Inflammatory macrophage (primary cell): Measurements from ENCODE around the gene SLC35G4.
"Not testable (repeated sequence)": the region's sequence is repeated elsewhere in the genome, so short reads cannot be mapped to it uniquely, and the experiment has no call there.

Source experiments
- DNase-seq, 2 donors: peaks; one replicate each; pipeline ENCODE4 v3.0.0-alpha.2; 2020 to 2022
- total RNA-seq, 18 experiments: gene quantifications; one replicate each; lab custom pipeline; 2026; ENCODE audit warnings: mixed read lengths in 6 of 18, inconsistent platforms in 2 of 18; lab: John Stamatoyannopoulos, UW

Gene SLC35G4
- 0 reads per million in 18 experiments for total RNA-seq

GRCh38 chr18:11609488-11609887 lies at the start of gene SLC35G4:
TSS of gene SLC35G4 (plus strand) at chr18:11609596. CDS start at chr18:11609596, 0 bp downstream.
- not testable (repeated sequence) for DNase-seq

DNA sequence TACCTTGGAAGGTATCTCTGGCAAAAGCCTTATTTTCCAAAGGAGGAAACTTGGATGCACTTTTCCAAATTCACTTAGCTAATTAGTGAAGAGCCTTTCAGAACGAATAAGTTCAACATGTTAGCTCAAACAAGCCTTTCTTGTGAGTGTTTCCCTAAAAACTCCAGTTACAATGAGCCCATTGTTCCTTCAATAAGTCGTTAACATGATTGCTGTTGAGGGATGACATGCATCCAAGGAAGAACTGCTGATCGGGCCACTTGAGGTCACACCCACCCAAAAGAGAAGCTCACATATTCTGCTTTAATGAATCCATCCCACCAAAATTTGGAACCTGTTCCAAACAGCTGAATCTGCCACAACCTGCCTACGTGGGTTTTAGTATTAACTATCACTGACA lies 48.1 kb upstream of the SLC35G4 start:
- DNase-seq, result no peak

- no peak for DNase-seq
Observed at GRCh38 chr18:11565716-11566115, 43.7 kb upstream of the SLC35G4 start.

DNA sequence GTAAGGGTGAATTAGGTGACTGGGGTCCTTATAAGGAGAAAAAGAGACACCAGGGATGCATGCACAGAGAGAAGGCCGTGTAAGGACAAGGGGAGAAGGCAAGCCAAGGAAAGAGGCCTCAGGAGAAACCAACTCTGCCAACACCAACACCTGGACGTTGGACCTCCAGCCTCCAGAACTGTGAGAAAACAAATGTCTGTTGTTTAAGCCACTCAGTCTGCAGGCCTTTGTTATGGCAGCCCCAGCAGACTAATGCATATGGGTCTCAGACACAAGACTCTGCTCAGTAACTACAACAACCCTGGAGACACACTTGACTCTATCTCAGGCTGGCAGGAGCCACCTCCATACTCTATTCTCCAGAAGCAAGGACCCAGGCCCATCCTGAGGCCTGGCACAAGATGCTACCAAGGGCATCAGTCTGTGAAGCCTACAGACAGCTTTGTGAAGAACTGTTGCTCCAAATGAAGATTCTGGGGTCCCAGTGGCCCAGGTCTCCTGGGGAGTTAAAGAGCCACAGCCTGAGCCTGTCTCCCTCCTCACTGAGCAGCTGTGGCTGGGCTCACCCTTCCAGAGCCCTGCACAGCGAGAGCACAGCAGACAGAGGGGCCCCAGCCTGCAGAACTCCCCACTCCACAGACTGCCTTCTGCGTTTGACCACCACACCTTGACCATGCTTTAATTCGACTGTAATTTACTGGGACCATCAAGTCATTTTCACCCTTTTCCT lies 43.0 kb upstream of the SLC35G4 start:
- no peak for DNase-seq

DNA sequence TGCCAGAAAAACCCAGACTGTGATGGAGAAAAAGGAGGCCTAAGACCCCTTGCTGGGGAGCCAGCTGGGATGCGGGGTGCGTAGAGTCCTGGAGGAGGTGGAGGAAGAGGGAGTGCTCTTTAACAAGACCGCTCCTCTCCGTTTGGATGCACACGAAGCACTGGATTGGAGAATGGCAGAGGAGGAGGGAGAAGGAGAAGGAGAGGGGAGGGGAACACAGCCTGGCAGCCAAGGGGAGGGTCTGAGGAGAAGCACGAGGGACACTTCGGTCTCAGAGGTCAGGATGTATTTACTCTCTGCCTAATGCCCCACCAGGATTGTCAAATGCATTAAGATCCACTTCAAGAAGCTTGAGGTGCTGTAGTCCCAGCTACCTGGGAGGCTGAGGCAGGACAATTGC lies 42.0 kb upstream of the SLC35G4 start:
- no peak for DNase-seq

DNA sequence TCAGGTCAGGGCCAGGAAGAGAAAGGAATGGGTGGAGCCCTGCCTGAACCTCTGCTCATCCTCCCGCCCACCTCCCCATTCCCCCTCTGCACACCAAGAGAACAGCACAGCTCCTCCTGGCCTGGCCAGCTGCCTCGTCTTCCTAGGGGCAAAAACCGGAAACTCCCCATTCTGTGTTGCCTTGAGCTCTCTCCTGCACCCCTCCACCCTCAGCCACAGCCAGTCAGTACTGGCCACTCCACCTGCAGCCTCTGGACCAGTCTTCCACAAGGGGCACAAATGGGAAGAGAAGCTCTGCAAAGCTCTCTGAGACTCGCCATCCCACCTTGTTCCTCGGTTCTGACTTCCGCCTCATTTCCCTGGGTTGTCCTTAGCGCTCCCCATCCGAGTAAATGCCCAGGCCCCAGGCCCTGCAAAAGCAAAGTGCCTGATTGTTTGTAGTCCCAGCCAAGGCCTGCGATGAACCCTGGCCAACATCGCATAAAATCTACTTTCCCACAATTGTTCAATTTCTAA lies 39.3 kb upstream of the SLC35G4 start:
- DNase-seq, result no peak

DNA sequence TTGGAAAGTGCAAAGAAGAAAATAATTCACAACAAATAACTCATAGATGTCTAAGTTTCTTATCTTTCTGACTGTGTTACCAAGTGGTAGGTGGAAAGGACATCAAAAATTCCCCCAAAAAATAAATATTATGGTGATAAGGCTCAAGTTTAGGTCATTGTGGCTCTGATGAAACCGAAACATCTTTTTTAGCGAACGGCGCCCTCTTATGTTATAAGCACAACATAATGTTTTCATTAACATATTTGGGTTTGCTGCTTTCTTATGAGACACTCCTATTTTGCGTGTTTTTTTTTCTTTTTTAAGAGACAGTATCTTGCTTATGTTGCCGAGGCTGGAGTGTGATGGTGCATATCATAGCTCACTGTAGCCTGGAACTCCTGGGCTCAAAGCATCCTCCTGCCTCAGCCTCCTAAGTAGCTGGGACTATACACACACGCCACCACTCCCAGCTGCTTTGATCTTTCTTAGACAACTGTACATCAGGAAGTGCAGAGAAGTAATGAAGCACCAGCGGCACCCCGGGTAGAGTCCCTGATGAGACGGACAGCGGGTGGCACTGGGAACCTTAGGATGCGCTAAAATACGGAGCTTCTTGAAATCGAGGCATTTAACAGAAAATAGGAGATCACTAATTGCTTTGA lies 38.5 kb upstream of the SLC35G4 start:
- no peak for DNase-seq

GRCh38 chr18:11572201-11572600 lies 37.2 kb upstream of the SLC35G4 start:
- no peak for DNase-seq

- DNase-seq, result no peak
Observed at GRCh38 chr18:11574545-11574944, 34.9 kb upstream of the SLC35G4 start.

DNA sequence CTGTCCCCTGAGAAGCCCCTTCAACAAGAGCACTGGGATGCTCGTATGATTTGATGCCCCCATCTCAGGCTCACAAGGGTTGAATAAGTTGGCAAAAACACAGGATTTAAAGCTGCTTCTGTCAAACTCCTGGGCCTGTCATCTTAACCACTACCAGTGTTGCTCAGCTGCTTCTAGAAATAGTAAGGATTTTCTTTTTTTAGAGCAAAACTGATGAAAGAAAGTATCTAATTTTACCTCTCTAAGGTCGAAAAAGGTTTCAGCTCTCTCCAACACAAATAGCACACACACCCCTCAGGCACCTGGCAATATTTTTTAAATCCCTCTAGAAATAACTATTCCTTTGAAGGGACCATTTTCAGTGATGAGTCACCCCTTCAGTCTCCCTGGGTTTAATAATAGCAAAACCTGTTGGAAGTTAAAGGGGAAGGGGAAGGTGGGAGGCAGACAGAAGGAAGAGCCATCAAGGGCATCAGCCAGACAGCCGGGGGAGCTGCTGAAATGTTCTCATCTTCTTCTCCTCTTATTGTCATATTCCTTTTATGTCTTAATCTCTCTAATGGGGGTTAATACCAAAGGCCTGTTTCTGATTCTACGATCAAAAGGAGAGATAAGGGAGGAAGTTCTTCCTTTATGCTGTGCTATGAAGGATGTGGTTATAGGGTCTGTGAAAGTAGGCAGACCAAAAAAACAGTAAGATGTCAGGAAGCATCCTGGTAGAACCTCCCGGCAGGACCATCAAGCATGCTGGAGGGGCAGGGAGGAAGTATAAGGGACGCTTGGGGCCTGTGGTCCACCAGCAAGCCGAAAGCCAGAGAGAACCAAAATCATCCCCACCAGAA lies 31.9 kb upstream of the SLC35G4 start:
- DNase-seq, result no peak

DNA sequence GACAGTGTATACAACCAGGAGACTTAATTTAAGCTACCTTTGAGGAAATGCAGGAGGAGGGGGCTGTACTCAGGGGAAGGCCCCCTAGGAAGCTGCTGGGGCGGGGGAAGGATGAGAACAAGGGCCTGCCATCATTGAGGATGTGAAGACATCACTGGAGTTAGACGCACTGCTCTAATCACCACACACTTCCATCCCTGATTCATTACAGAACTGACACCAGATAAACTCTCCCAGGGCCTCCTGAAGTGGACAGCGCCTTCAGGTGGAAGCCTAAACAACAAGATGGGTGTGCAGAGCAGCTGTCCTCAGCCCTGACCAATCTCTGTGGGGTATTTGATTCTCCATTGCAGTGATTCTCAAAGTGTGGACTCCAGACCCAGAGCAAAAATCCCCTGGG lies 30.6 kb upstream of the SLC35G4 start:
- DNase-seq, result no peak

- DNase-seq, result no peak
Observed at GRCh38 chr18:11579916-11580315, 29.5 kb upstream of the SLC35G4 start.

DNA sequence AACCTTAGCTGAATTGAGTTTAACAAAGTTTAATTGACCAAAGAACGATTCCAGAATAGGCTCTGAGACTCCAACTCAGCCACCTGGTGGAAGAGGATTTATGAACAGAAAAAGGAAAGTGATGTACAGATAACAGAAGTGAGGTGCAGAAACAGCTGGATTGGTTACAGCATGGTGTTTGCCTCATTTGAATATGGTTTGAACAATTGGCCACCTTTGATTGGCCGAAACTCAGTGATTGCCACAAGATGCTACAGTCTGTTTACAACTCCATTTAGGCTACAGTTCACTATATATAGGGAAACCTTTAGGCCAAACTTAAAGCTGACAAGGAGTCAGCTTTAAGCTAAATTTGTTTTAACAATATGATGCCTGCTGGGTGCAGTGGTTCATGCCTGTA lies 28.1 kb upstream of the SLC35G4 start:
- no peak for DNase-seq

GRCh38 chr18:11585596-11585995 lies 23.8 kb upstream of the SLC35G4 start:
- DNase-seq, result no peak

DNA sequence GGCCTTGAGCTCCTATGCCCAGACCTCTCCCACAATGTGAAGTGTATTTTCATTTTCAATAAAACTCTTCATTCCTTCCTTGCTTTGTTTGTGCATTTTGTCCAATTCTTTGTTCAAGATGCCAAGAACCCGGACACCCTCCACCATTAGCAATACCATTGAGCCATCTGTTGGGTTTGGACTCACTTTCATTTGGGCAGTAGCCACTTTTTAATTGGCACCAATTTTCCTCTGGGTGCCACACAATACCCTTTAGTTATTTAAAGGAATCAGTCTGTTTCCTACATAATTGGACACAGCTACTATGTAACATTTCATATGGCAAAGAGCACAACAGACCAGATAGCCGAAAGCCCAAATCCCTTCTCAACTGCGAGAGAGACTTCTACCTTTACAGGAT lies 22.5 kb upstream of the SLC35G4 start:
- DNase-seq, result no peak

- no peak for DNase-seq
Observed at GRCh38 chr18:11587432-11587831, 22.0 kb upstream of the SLC35G4 start.

GRCh38 chr18:11587846-11588245 lies 21.6 kb upstream of the SLC35G4 start:
- no peak for DNase-seq

- no peak for DNase-seq
Observed at GRCh38 chr18:11591957-11592356, 17.4 kb upstream of the SLC35G4 start.

GRCh38 chr18:11600321-11600720 lies 9.1 kb upstream of the SLC35G4 start:
- DNase-seq, result no peak

DNA sequence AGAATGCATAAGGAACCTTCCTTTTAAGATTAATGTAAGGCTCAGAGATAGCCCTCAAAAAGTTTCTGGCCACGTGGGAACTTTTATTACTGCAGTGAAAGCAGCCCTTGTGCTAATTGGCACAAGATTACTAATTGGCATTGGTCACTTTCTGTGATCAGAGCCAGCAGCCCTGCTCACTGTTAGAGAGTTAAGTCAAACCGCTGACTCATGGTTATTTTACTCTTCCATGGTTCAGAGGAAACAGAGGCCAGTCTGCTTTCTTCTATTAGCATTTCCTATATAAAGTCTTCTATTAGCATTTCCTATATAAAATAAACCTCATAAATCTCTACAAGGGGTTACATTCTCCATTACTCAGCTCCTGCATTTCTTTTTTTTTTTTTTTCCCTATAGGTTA lies 1.5 kb upstream of the SLC35G4 start:
- DNase-seq, result no peak

- DNase-seq, result not testable (repeated sequence)
Observed at GRCh38 chr18:11608618-11609017, 778 bp upstream of the SLC35G4 start.

- not testable (repeated sequence) for DNase-seq
Observed at GRCh38 chr18:11613073-11613472, 3.7 kb downstream of the SLC35G4 start.

DNA sequence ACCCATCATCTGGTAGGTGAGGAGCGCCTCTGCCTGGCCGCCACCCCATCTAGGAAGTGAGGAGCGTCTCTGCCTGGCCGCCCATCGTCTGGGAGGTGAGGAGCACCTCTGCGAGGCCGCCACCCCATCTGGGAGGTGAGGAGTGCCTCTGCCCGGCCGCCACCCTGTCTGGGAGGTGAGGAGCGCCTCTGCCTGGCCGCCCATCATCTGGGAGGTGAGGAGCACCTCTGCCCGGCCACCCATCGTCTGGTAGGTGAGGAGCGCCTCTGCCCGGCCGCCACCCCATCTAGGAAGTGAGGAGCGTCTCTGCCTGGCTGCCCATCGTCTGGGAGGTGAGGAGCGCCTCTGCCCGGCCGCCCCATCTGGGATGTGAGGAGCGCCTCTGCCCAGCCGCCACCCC lies 4.2 kb downstream of the SLC35G4 start:
- not testable (repeated sequence) for DNase-seq
